Endothelial cell of umbilical vein (primary cell): Measurements from ENCODE around the gene GBE1. TPM values are rescaled to one million over a fixed set of nuclear protein-coding genes. Genes with fewer than 3 reads are reported as not detected.

Experiments used
- BruUV-seq: library from RNA; stranded (reverse); fragments of 400-500 nt; replicated peaks from 2 replicates; lab custom pipeline; 2021; lab: Mats Ljungman, UMichigan
- CTCF ChIA-PET: fragments of 300-600, 350-600 bp; sonication (Branson Sonifier 250); formaldehyde crosslinking; loops from one replicate; lab custom pipeline; 2021; ENCODE audit warnings: antibody characterized with exemption, inconsistent platforms; lab: Charles Lee
- POLR2A ChIA-PET: fragments of 300-600, 350-600 bp; sonication (Branson Sonifier 250); formaldehyde crosslinking; loops from one replicate; lab custom pipeline; 2021; ENCODE audit warnings: antibody characterized with exemption, inconsistent platforms; lab: Charles Lee
- DNase-seq: peaks from one replicate; pipeline ENCODE4 v3.0.0-alpha.2; 2011; ENCODE audit warnings: low read depth, low spot score
- FAIRE-seq: peaks from 2 replicates; lab custom pipeline; 2011; peaks lifted over from hg19 to GRCh38; lab: Jason Lieb, UNC
- H2AFZ ChIP-seq: 2 replicates; pipeline ENCODE4 v1.6.0; 2012; ENCODE audit warnings: low read depth, low read length, control low read depth, inconsistent platforms
- H3K27ac ChIP-seq: 2 replicates; pipeline ENCODE4 v1.5.1; 2011; ENCODE audit warnings: low read depth, mild to moderate bottlenecking, control low read depth, low read length, moderate library complexity; ENCODE audit not compliant: insufficient read depth
- H3K27me3 ChIP-seq, 2 experiments: 2 replicates each; pipeline versions ENCODE4 v1.6.0 to v1.6.1; 2011; ENCODE audit warnings: low read length in 2 of 2, mixed read lengths in 1 of 2; ENCODE audit not compliant: control insufficient read depth in 2 of 2, insufficient read depth in 2 of 2
- H3K36me3 ChIP-seq, 2 experiments: 2 replicates in 1 of 2; 3 replicates in 1 of 2; pipeline ENCODE4 v1.5.1; 2011; ENCODE audit warnings: low read length in 2 of 2, mild to moderate bottlenecking in 1 of 2, moderate library complexity in 1 of 2; ENCODE audit not compliant: control insufficient read depth in 2 of 2, insufficient read depth in 2 of 2; ENCODE audit errors: extremely low read depth in 1 of 2
- H3K4me1 ChIP-seq: 3 replicates; pipeline ENCODE4 v1.5.1; 2011; ENCODE audit warnings: mild to moderate bottlenecking, low read length; ENCODE audit not compliant: control insufficient read depth, insufficient read depth; ENCODE audit errors: extremely low read depth
- H3K4me2 ChIP-seq: 2 replicates; pipeline ENCODE4 v1.6.1; 2011; ENCODE audit warnings: low read length, control low read depth, mixed read lengths; ENCODE audit not compliant: insufficient read depth
- H3K4me3 ChIP-seq, 3 experiments: fragments of 200-600 bp in 1 of 3; sonication (generic), shearing (Covaris generic) in 1 of 3; replicated peaks in 1 of 3; 2 replicates each; pipeline ENCODE4 v1.5.1; 2011 to 2016; ENCODE audit warnings: control low read depth in 3 of 3, low read length in 3 of 3, mild to moderate bottlenecking in 2 of 3, inconsistent platforms in 1 of 3, low read depth in 1 of 3, moderate library complexity in 1 of 3; ENCODE audit not compliant: insufficient read depth in 1 of 3
- H3K79me2 ChIP-seq: 2 replicates; pipeline ENCODE4 v1.6.0; 2012; ENCODE audit warnings: low read length, inconsistent platforms; ENCODE audit not compliant: control insufficient read depth, insufficient read depth
- H3K9ac ChIP-seq: replicated peaks from 2 replicates; pipeline ENCODE3; 2011; ENCODE audit warnings: low read length, control low read depth; ENCODE audit not compliant: insufficient read depth; ENCODE audit errors: extremely low read depth
- H3K9me1 ChIP-seq: replicated peaks from 3 replicates; pipeline ENCODE4 v1.6.0; 2011; ENCODE audit warnings: mild to moderate bottlenecking, low read length; ENCODE audit not compliant: control insufficient read depth, insufficient read depth; ENCODE audit errors: extremely low read depth
- H3K9me3 ChIP-seq: replicated peaks from 2 replicates; pipeline ENCODE4 v1.5.1; 2012; ENCODE audit warnings: low read length, inconsistent platforms; ENCODE audit not compliant: control insufficient read depth, insufficient read depth
- H4K20me1 ChIP-seq: replicated peaks from 2 replicates; pipeline ENCODE3; 2011; ENCODE audit warnings: mild to moderate bottlenecking, low read length; ENCODE audit not compliant: control insufficient read depth, insufficient read depth; ENCODE audit errors: extremely low read depth
- CTCF ChIP-seq, 2 donors: IDR thresholded peaks; 1 replicate in 1 of 2; 2 replicates in 1 of 2; pipeline ENCODE4 v1.5.1; 2011; ENCODE audit warnings: low read length in 2 of 2, mild to moderate bottlenecking in 2 of 2, moderate library complexity in 2 of 2, control low read depth in 1 of 2, inconsistent platforms in 1 of 2, low read depth in 1 of 2; ENCODE audit not compliant: insufficient read depth in 1 of 2; ENCODE audit errors: extremely low read depth in 1 of 2
- EZH2 ChIP-seq: IDR thresholded peaks from 2 replicates; pipeline ENCODE4 v1.6.1; 2012; ENCODE audit warnings: borderline replicate concordance, low read depth, mild to moderate bottlenecking, moderate library complexity, low read length, inconsistent platforms; ENCODE audit not compliant: severe bottlenecking
- FOS ChIP-seq: IDR thresholded peaks from 2 replicates; pipeline ENCODE4 v1.6.1; 2011; ENCODE audit warnings: mild to moderate bottlenecking, low read length, moderate library complexity, borderline replicate concordance; ENCODE audit not compliant: insufficient read depth
- GATA2 ChIP-seq: IDR thresholded peaks from 2 replicates; pipeline ENCODE4 v1.7.0; 2011; ENCODE audit warnings: low read depth, mild to moderate bottlenecking, moderate library complexity, mixed read lengths, low read length; ENCODE audit not compliant: insufficient read length, insufficient read depth
- JUN ChIP-seq: IDR thresholded peaks from 2 replicates; pipeline ENCODE4 v1.6.1; 2011; ENCODE audit warnings: borderline replicate concordance, low read depth; ENCODE audit not compliant: insufficient read length, insufficient read depth
- MAX ChIP-seq: IDR thresholded peaks from 2 replicates; pipeline ENCODE4 v1.6.1; 2011; ENCODE audit not compliant: insufficient read depth, insufficient read length
- MYC ChIP-seq: IDR thresholded peaks from one replicate; pipeline ENCODE4 v1.6.1; 2011; ENCODE audit warnings: mild to moderate bottlenecking, low read depth, low read length
- POLR2A ChIP-seq: IDR thresholded peaks from 2 replicates; pipeline ENCODE4 v1.6.1; 2012; ENCODE audit warnings: low read depth, mild to moderate bottlenecking, control low read depth, low read length
- POLR2AphosphoS5 ChIP-seq: IDR thresholded peaks from 2 replicates; pipeline ENCODE4 v1.6.1; 2012; ENCODE audit warnings: low read depth, mild to moderate bottlenecking, control low read depth, low read length, moderate library complexity; ENCODE audit not compliant: insufficient read depth
- dilution Hi-C: fragments of 300-500 bp; cut with MboI; formaldehyde crosslinking; loops from one replicate; pipeline ENCODE4 v1.15.0; 2019; ENCODE audit warnings: low sequenced_read_pairs; ENCODE audit not compliant: extremely low pct_ligation_motif_present
- intact Hi-C: fragments of 100-400 bp; cut with micrococcal nuclease; formaldehyde crosslinking; loops from one replicate; pipeline ENCODE4 v1.10.0; 2022
- polyA plus RNA-seq, 4 experiments: library from polyadenylated mRNA; depleted of rRNA in 3 of 4; stranded (reverse) in 3 of 4; unstranded in 1 of 4; fragments of >200 nt; gene quantifications; 2 replicates each; pipeline versions ENCODE4 v1.2.1 to v1.2.3, GENCODE V29; 2011 to 2012; ENCODE audit warnings: missing spikeins in 1 of 4
- total RNA-seq: library from RNA; stranded (reverse); gene quantifications from 2 replicates; pipeline ENCODE4 v1.2.3, GENCODE V29; 2021

GBE1 gene
- total and polyA plus RNA-seq, 2 donors (not counting 3 experiments of a cell fraction or from before 2014, with no cell fraction given), result 35.9 to 110 TPM

- POLR2A ChIA-PET, result no interaction called here
- Histone ChIP-seq H3K9me1 (no peaks in the 10 kb centered on the region), H3K9me3 (no peaks in the 10 kb centered on the region), H3K4me3 (no peak overlapping the region), H3K4me2 (no peak overlapping the region), H3K27ac (no peak overlapping the region), H3K9ac (no peak overlapping the region), H3K36me3 (no peaks in the 10 kb centered on the region), H3K4me1 (no peaks in the 10 kb centered on the region), H3K27me3 (no peaks in the 10 kb centered on the region), H3K79me2 (no peaks in the 10 kb centered on the region), H4K20me1 (no peaks in the 10 kb centered on the region), H2AFZ (no peak overlapping the region)
- BruUV-seq, result no TSS peak
- dilution Hi-C loops (no loop called here), intact Hi-C loops (no loop called here)
- CTCF ChIA-PET, result interaction anchor here (0.6 to 2.7 kb wide), 11 partner anchors 9 to 149 kb away, joined by 3 to 12 read pairs (median 4); no protein-coding TSS in a partner anchor
- FAIRE-seq, result no peak
- no peak for TF ChIP-seq POLR2AphosphoS5
- TF ChIP-seq FOS, result no peak
- no peak for TF ChIP-seq POLR2A
- no peak for TF ChIP-seq MYC
- DNase-seq, result no peak
Measured at GRCh38 chr3:81451140-81451539, 310.3 kb downstream of the GBE1 start.

GRCh38 chr3:81446806-81447205 is 314.6 kb downstream of the GBE1 start:
- no TSS peak for BruUV-seq
- intact Hi-C loops, result no loop called here
- Histone ChIP-seq H3K36me3 (no peaks in the 10 kb centered on the region), H3K27me3 (no peaks in the 10 kb centered on the region), H4K20me1 (no peaks in the 10 kb centered on the region), H2AFZ (no peak overlapping the region), H3K79me2 (no peaks in the 10 kb centered on the region), H3K27ac (no peak overlapping the region), H3K4me2 (no peak overlapping the region), H3K9me1 (no peaks in the 10 kb centered on the region), H3K9ac (no peak overlapping the region), H3K4me1 (no peaks in the 10 kb centered on the region), H3K9me3 (no peaks in the 10 kb centered on the region), H3K4me3 (no peak overlapping the region)
- dilution Hi-C loops, result no loop called here
- CTCF ChIA-PET, result interaction anchor here (1.0 kb wide), 1 partner anchor 28 kb away, joined by 3 read pairs; no protein-coding TSS in a partner anchor
- FAIRE-seq (no peak), DNase-seq (no peak)
- POLR2A ChIA-PET, result no interaction called here
- TF ChIP-seq JUN (no peak), MYC (no peak), FOS (no peak), CTCF (IDR thresholded peaks at IDR 0.05; ENCODE audit: extremely low read depth in 1 of 2, insufficient read depth in 1 of 2, low read depth in 1 of 2, low read length in 2 of 2) (no peak), MAX (no peak), EZH2 (no peak), POLR2A (no peak), GATA2 (no peak), POLR2AphosphoS5 (no peak)
